GM11168 (cell line): ENCODE results near the gene CYTH3.

ENCODE experiments used
- in situ Hi-C: fragments of 300-500 bp; cut with MboI; formaldehyde crosslinking; loops from one replicate; pipeline ENCODE4 v1.12.0; 2022; ENCODE audit warnings: low sequenced_read_pairs; ENCODE audit not compliant: unreplicated experiment

Gene CYTH3

GRCh38 chr7:6170571-6171531 lies 101.6 kb downstream of the CYTH3 start:
- in situ Hi-C loops, result no loop called here

GRCh38 chr7:6169805-6170520 lies 102.5 kb downstream of the CYTH3 start:
- in situ Hi-C loops, result loop anchor here (5.0 kb wide), 1 partner anchor 152 kb away; no protein-coding TSS in a partner anchor

GRCh38 chr7:6168477-6168868 lies 104.0 kb downstream of the CYTH3 start:
- in situ Hi-C loops, result loop anchor here (5.0 kb wide), 1 partner anchor 154 kb away; no protein-coding TSS in a partner anchor

DNA sequence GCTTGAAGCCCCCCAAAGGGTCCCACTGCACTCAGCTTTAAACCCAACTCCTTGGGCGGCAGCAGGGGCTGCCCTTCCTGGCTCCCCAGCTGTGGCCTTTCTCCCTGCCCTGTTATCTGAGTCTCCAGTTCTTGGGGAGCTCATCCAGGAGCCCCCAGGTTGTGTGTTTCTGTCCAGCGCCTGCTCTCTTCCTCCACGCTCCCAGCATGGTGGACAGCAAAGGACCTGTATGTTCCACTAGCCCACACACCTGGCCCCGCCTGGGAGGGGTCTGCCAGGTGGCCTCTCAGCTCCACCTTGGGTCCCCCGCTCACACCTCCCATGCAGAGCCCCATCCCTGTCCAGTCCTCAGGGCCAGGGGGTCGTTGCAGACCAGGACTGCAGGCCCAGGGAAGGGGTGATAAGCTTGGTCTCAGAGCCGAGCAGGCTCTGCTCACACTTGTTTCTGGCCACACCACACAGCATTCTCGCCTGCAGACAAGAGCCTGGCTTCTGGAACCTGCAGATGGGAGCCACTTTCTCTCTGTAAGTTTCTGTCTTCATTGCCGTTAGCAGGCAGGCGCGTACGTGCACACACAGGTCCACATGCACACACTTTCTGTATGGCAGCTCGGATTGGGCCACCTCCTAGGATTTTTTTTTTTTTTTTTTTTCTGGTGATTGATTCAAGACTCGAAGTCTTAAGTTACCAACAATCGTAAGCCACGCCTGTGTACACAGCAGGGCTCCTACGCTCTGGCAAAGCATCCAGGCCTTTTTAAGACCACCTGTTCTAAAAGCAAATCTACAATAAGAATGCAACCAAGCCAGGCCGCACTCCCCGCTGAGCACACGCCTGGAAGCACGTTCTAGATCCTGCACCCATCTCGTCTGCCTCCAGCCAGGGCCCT lies 104.6 kb downstream of the CYTH3 start:
- in situ Hi-C loops, result loop anchor here (5.0 kb wide), 1 partner anchor 154 kb away; no protein-coding TSS in a partner anchor

- in situ Hi-C loops, result loop anchor here (5.0 kb wide), 1 partner anchor 155 kb away; no protein-coding TSS in a partner anchor
These were observed 105.3 kb downstream of the CYTH3 start for GRCh38 chr7:6167004-6167551.

DNA sequence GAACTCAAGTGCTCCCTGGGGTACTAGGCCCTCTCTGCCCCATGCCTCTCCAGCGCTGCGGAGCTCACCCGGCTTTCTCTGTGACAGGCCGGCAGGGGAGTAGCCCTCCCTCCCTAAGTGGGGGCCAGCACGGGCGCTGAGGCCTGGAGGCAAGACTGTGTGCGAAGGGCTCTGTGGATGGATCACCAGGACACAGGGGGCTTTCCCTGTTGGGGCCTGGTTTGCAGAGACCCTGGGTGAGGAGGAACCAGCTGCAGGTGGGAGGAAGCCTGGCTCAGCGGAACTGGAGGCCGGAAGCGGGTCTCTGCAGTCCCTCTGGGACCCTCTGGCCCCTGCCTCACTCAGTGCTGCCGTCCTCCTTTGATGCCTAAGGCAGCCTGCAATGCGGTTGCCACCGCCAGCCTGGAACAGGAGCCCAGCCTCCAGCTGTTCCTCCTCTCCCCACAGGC lies 106.0 kb downstream of the CYTH3 start:
- in situ Hi-C loops, result loop anchor here (5.0 kb wide), 1 partner anchor 156 kb away; no protein-coding TSS in a partner anchor

GRCh38 chr7:6165521-6166320 lies 106.7 kb downstream of the CYTH3 start:
- in situ Hi-C loops, result loop anchor here (5.0 kb wide), 1 partner anchor 157 kb away; no protein-coding TSS in a partner anchor

DNA sequence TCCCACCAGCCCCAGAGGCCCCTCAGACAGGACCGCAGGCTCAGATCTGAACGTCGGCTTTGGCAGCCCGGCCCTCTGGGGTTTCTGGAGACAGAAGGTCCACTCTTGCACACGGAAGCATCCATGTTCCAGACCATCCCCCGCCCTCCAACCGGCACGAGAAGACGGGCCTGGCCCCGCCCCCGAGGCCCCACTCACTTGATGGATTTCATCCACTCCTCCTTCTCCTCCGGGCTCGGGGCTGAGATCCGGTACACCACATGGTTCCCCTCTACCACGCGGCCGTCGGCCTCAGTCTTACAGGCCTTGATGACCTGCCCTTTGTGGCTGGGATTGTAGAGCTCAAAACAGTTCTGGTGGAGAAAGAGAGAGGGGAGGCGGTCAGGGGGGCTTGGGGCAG lies 107.3 kb downstream of the CYTH3 start:
- in situ Hi-C loops, result loop anchor here (5.0 kb wide), 1 partner anchor 157 kb away; no protein-coding TSS in a partner anchor

- in situ Hi-C loops, result no loop called here
These were observed 107.9 kb downstream of the CYTH3 start for GRCh38 chr7:6164491-6164890.

DNA sequence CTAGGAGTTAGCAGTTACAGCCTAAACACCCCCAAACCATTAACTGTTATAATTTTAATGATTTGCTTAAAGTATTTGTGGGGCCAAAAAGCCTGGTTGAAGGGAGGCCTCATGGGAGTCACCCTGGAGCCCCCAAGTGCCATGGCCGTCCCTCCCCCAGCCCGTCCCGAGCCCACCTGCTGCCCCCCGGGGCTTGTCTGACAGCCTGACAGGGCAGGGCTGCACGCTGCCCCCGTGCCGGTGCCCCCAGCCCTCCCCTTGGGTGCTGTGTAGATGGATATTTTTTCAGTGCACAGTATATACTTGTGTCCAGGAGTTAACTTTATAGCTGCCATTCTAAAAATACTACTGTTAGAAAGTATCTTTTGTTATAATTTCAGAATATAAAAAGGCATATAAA lies 108.4 kb downstream of the CYTH3 start:
- in situ Hi-C loops, result no loop called here

- in situ Hi-C loops, result no loop called here
These were observed 109.0 kb downstream of the CYTH3 start for GRCh38 chr7:6163402-6163801.

DNA sequence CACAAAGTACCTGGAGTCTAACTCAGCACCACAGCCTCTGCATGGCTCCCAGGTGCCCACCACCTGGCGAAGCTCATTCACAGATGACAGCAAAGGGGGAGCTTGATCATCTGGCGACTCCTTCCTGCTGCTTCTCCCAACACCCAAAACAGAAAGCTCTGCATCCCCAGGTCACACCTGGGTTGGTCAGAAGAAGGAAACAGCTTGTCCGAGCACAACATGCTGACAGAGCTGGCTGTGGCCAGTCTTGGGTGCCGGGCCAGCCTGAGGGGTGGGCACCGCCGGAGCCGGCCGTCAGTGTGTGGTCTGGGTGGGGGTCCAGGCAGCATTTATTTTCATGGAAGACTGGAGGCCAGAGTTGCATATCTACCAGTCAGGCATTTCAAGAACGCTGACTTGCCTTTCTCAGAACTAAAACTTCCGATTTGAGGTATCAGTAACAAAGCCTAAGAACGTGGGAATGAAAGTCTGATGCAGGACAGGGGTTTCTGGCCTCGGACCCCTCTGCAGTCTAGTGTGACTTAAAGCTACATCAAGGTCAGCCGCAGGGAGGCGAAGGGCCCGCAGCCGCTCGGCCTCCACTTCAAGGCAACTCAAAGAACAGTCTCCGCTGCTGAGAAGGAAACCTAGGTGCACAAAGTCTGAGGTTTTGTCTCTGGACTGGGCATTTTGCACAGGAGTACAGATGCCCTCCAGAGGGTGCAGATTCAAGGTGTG lies 109.6 kb downstream of the CYTH3 start:
- in situ Hi-C loops, result no loop called here

DNA sequence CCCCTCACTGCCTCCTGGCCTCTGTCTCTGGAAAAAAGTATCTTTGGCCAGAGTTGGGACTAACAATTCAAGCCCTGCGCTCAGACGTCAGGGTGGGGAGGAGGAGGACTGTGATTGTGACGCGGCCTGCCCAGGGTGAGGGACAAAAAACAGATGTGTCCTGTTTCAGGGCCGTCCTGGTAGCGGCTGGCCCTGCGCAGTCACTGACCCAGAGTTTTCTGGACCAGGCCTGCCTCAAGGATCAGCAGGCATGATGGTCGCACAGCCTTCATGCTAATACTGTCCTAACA lies 110.1 kb downstream of the CYTH3 start:
- in situ Hi-C loops, result no loop called here

DNA sequence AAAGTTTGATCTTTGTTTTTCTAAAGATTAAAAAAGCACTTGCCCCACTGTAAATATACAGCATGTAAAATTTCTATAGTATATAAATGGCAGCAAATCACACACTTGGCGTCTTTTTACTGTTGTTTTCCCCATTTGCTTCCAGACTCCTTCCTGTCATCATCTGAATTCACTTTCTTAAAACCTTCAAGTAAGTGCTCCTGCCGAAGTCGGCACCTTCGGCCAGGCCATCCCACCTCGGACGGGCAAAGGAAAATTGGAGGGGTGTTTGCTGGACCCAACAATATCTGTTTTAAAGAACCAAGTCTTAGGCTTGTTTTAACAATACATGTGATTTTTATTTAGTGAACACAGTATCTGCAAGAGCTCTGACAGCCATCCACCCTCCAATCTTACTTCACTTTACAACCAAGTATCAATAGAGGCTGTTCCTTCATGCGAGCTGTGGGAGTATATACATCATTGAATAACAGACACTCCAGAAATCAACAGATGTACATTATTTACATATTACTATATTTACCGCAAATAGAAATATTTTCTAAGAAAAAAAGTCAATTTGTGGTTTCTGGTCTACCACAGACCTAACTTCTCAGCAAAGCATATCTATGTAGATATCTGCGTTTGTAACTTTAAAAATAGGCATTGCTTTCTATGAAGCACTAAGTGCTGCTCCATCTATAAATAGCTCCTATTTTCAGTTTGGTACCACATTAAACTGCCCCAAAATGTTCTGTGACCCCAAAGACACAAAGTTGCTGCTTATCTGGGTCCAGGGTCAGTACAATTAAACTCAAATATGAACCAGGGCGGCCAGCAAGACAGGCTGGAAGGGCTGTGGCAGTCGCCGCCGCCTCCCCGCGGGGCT lies 110.7 kb downstream of the CYTH3 start:
- in situ Hi-C loops, result no loop called here

DNA sequence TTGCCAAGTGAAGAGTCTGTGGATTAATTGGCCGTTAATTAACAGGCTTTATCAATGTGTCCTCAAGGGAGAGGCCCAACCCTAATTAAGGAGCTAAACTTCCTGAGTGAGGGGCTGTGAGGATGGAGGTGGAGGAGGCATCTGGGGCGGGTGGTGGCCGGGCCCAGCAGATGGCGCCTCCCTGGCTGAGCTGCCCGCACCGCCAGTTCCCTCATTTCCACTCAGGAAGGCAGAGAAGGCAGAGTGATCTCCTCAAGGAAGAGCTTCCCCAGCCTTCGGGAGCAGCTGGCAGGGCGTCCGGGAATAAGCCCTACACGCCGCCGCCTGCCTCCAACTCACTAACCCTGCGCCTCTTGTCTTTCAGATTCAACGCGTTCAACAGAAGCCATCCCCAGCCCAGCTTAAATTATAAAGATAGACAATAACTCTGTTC lies 112.2 kb downstream of the CYTH3 start:
- in situ Hi-C loops, result no loop called here

GRCh38 chr7:6159524-6160031 lies 112.8 kb downstream of the CYTH3 start:
- in situ Hi-C loops, result no loop called here

- in situ Hi-C loops, result no loop called here
These were observed 113.3 kb downstream of the CYTH3 start for GRCh38 chr7:6159097-6159483.
